Measurements from ENCODE around the gene TCF12. TPM values are rescaled to one million over a fixed set of nuclear protein-coding genes. Genes with fewer than 3 reads are reported as not detected.

Gene TCF12
- total RNA-seq, 2 donors from 2014 or later, result 91.8 to 107 TPM

GRCh38 chr15:57235186-57235585 lies 316.7 kb downstream of the TCF12 start:
- Histone ChIP-seq H3K4me1 (ENCODE audit: control insufficient read depth in 1 of 2, low read depth in 2 of 2) (peaks cover 7 to 11% of the 10 kb centered on the region in 2 donors), H3K9me3 (no peaks in the 10 kb centered on the region), H3K27ac (no peak overlapping the region), H3K36me3 (peaks cover 19% of the 10 kb centered on the region), H3K4me3 (no peak overlapping the region), H3K27me3 (replicated peaks; ENCODE audit: insufficient read depth) (no peaks in the 10 kb centered on the region)
- ATAC-seq (ENCODE audit: insufficient number of reproducible peaks, low FRiP score, low read depth) (no peak), DNase-seq (ENCODE audit: low spot score) (no peak)
- TF ChIP-seq CTCF (IDR thresholded peaks at IDR 0.05), result no peak

GRCh38 chr15:57235873-57236272 lies 317.4 kb downstream of the TCF12 start:
- Histone ChIP-seq H3K36me3 (peaks cover 19% of the 10 kb centered on the region), H3K4me3 (no peak overlapping the region), H3K27me3 (replicated peaks; ENCODE audit: insufficient read depth) (no peaks in the 10 kb centered on the region), H3K27ac (no peak overlapping the region), H3K4me1 (ENCODE audit: control insufficient read depth in 1 of 2, low read depth in 2 of 2) (peaks cover 7 to 11% of the 10 kb centered on the region in 2 donors), H3K9me3 (no peaks in the 10 kb centered on the region)
- no peak for TF ChIP-seq CTCF (IDR thresholded peaks at IDR 0.05)
- DNase-seq (ENCODE audit: low spot score) (no peak), ATAC-seq (ENCODE audit: insufficient number of reproducible peaks, low FRiP score, low read depth) (no peak)

- no peak for TF ChIP-seq CTCF (IDR thresholded peaks at IDR 0.05)
- DNase-seq (ENCODE audit: low spot score), result no peak
Observed at GRCh38 chr15:57236561-57237300, 318.3 kb downstream of the TCF12 start.

GRCh38 chr15:57237301-57237642 lies 318.8 kb downstream of the TCF12 start:
- no peak for DNase-seq (ENCODE audit: low spot score)
- no peak for ATAC-seq (ENCODE audit: insufficient number of reproducible peaks, low FRiP score, low read depth)
- Histone ChIP-seq H3K27me3 (replicated peaks; ENCODE audit: insufficient read depth) (no peaks in the 10 kb centered on the region), H3K27ac (no peak overlapping the region), H3K4me3 (no peak overlapping the region), H3K4me1 (ENCODE audit: control insufficient read depth in 1 of 2, low read depth in 2 of 2) (peaks cover 7 to 11% of the 10 kb centered on the region in 2 donors), H3K36me3 (peaks cover 19% of the 10 kb centered on the region), H3K9me3 (no peaks in the 10 kb centered on the region)
- TF ChIP-seq CTCF (IDR thresholded peaks at IDR 0.05), result no peak

More at GRCh38 chr15:57236561-57237300, 318.3 kb downstream of the TCF12 start:
- Histone ChIP-seq H3K9me3 (no peaks in the 10 kb centered on the region), H3K4me1 (ENCODE audit: control insufficient read depth in 1 of 2, low read depth in 2 of 2) (peaks cover 7 to 11% of the 10 kb centered on the region in 2 donors), H3K36me3 (peaks cover 19% of the 10 kb centered on the region), H3K27me3 (replicated peaks; ENCODE audit: insufficient read depth) (no peaks in the 10 kb centered on the region), H3K4me3 (no peak overlapping the region), H3K27ac (no peak overlapping the region)
- no peak for ATAC-seq (ENCODE audit: insufficient number of reproducible peaks, low FRiP score, low read depth)

- peaks cover 7 to 11% of the 10 kb centered on the region in 2 donors for H3K4me1 ChIP-seq (ENCODE audit: control insufficient read depth in 1 of 2, low read depth in 2 of 2)
- H3K4me3 ChIP-seq, result no peak overlapping the region
- H3K27me3 ChIP-seq (replicated peaks; ENCODE audit: insufficient read depth), result no peaks in the 10 kb centered on the region
- DNase-seq (ENCODE audit: low spot score), result no peak
- H3K36me3 ChIP-seq, result peaks cover 19% of the 10 kb centered on the region
- no peak for ATAC-seq (ENCODE audit: insufficient number of reproducible peaks, low FRiP score, low read depth)
- no peak overlapping the region for H3K27ac ChIP-seq
- TF ChIP-seq CTCF (IDR thresholded peaks at IDR 0.05), result no peak
- H3K9me3 ChIP-seq, result no peaks in the 10 kb centered on the region
Observed at GRCh38 chr15:57237676-57238075, 319.2 kb downstream of the TCF12 start.
